ELR (cell line): ENCODE measurements around the gene ELOVL6.
"Not testable (repeated sequence)": the region's sequence is repeated elsewhere in the genome, so short reads cannot be mapped to it uniquely, and the experiment has no call there.

ENCODE experiments used
- DNase-seq: peaks from one replicate; pipeline ENCODE4 v3.0.0-alpha.2; 2015; ENCODE audit warnings: low read depth

ELOVL6 gene

DNA sequence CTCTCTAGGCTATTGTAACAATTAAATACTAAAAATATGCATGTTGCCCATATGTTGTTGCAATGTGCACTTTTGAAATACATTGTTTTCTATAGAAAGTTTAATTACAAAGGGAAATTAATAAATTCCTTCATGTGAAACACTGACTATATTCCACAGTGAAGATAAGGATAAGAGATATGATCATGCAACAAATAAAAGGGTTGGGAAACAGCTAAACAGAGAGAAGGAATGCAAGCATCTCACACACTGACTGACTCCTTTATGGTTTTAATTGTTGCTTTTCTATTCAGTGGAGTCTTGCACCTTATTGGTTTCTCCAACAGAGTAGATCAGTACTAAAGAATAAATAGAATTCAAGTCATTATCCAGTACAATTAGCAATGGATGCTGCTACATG is 37.8 kb downstream of the ELOVL6 start:
- DNase-seq: no peak

DNA sequence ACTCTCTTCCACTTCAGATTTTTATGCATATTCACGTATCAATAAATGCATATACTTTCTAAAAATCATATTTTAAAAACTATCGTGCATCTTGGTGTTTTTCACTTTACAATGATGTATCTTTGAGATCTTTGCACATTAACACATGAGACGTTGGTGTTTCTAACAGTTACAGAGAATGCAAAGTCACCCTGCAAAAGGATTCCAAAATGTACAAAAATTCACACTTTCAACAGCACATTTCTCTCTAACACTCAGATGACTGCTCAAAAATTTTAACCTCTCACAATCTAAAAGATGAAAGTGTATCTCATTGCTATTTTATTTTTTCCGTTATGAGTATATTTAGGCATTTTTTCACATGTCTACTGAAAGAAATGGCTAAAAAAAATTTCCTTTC is 38.9 kb downstream of the ELOVL6 start:
- DNase-seq: no peak

DNA sequence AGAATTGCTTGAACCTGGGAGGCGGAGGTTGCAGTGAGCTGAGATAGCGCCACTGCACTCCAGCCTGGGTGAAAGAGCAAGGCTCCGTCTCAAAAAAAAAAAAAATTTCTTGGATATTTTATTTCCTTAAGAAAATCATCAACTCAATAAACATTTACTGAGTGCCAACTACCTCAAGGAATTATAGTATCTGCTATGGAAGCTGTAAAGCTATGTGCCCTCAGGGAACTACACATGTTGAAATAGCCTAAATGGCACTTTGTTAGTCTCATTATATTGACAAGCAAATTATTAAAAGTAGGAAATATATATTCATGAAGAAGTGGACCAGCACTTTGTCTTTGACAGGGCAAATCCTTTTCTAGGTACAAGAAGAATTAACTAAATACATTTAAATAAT is 40.8 kb downstream of the ELOVL6 start:
- no peak for DNase-seq

DNA sequence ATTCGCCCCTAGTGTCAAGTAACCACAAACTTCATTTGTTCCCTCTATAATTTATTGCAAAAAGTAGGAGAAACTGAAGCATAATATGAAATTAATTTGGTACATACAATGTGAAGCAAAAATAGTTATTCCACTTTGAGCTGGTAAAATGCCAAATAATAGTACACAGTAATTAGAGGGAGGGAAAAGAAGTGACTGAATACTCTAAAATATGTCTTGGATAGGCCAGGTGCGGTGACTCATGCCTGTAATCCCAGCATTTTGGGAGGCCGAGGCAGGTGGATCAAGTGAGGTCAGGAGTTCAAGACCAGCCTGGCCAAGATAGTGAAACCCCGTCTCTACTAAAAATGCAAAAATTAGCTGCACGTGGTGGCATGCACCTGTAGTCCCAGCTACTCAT is 41.2 kb downstream of the ELOVL6 start:
- not testable (repeated sequence) for DNase-seq

DNA sequence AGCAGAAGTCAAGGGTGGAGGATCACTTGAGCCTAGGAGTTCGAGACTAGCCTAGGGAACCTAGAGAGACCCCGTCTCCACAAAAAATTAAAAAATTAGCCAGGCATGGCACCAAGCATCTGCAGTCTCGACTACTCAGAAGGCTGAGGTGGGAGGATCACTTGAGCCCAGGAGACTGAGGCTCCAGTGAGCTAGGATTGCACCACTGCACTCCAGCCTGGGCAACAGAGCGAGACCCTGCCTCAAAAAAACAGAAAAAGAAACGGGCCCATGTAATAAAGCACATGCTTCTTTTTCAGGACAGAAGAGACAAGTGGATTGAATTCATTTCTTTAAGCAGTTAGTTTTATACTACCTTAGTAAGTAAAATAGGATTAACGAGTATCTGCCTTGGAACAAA is 42.0 kb downstream of the ELOVL6 start:
- DNase-seq: no peak

GRCh38 chr4:110155654-110156053 is 42.8 kb downstream of the ELOVL6 start:
- no peak for DNase-seq

GRCh38 chr4:110154582-110154981 is 43.8 kb downstream of the ELOVL6 start:
- DNase-seq: no peak

DNA sequence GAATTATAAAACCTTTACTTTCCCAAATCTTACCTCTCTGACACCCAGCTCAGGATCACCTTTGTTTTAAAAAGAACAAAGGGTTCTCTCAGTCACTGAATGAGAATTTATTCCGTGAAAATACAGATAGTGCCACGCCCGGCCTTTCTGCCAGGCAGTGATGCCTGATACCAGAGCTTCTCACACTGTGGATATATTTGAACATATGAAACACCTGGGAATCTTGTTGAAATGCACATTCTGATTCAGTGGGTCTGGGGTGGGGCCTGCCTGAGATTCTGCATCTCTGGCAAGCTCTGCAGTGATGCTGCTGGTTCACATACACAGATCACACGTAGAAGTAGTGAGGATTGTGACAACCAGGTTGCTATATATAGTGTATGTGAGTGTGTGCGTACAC is 46.0 kb downstream of the ELOVL6 start:
- no peak for DNase-seq

DNA sequence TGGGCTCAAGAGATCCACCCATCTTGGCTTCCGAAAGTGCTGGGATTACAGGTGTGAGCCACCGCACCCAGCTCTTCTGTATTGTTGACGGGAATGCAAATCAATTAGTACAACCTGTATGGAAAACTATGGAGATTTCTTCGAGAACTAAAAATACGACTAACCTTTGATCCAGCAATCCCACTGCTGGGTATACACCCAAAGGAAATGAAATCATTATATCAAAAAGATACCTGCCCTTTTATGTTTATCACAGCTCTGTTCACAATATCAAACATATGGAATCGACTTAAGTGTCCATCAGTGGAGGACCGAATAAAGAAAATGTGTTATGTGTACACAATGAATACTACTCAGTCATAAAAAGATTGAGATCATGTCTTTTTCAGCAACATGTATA is 49.3 kb downstream of the ELOVL6 start:
- DNase-seq: no peak

DNA sequence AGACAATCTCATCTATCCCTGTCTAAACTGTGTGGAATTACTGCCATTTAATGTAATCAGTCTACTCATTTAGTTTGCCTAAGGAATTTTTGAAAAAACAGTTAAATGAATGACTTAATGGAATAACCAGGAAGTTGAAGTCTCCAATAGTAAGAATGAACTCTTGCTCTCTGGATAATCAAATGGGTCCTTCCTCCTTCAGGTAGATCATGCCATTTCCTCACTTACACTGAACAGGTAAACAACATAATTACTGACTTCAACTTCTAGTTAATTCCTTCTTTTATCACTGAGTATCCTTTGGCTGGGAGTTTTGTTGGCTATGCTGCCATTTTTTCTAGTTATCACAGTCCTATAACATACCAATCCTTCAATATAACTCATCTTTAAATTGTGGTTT is 56.0 kb downstream of the ELOVL6 start:
- no peak for DNase-seq

DNA sequence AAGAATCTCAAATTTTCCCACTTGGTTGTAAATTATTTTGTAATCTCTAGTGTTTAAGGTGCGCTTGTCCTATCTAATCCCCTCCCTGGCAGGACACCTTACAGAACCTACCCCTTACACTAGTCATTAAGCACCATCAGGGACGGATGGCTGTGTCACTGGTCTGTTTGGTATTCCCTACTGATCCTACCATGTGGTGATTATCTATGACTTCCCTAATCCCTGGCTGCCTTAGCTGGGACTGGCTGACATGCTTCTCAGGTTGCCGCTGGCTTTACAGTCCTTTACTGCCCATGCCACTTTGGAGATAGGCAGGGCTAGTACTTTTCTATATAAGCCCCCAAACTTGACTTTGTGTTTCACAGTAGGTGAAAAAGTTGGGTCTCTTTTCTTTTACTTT is 58.6 kb downstream of the ELOVL6 start:
- DNase-seq: no peak

GRCh38 chr4:110139111-110139510 is 59.3 kb downstream of the ELOVL6 start:
- no peak for DNase-seq

GRCh38 chr4:110138551-110138950 is 59.9 kb downstream of the ELOVL6 start:
- no peak for DNase-seq

DNA sequence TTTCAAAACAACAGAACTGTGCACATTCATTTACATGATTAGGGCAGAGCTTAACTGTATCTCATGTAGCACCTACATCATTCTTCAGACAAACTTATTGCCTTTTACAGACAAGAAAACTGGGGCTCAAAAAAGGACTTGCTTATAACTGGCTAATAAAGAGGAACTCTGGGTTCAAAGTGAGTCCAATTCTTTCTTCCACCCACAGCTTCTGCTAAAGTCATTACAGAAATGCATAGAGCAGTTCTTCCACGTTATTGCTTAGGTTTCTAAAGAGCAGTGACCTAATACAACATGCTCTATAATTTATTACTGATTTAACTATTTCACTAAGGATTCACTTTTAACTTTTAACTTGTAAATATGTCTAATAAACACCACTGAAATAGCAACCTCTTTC is 60.6 kb downstream of the ELOVL6 start:
- DNase-seq: no peak

DNA sequence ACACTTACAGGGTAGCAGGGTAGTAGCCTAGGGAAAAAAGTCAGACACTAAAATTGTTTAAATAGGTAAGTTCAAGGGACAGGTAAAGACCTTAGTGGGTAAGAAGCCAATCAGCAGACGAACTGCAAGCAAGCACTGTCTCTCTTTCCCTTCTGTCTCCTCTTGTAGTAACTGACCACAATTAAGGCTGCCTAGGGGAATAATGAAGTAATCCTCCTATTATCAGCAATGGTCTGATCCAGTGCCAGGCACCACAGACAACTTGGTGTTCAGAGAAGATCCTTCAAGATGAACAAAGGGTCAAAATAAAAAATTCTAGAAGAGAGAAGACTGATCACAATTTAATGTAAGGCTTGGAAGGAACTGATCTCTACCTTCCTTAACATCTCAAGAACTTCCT is 62.9 kb downstream of the ELOVL6 start:
- no peak for DNase-seq

GRCh38 chr4:110135076-110135475 is 63.3 kb downstream of the ELOVL6 start:
- no peak for DNase-seq

DNA sequence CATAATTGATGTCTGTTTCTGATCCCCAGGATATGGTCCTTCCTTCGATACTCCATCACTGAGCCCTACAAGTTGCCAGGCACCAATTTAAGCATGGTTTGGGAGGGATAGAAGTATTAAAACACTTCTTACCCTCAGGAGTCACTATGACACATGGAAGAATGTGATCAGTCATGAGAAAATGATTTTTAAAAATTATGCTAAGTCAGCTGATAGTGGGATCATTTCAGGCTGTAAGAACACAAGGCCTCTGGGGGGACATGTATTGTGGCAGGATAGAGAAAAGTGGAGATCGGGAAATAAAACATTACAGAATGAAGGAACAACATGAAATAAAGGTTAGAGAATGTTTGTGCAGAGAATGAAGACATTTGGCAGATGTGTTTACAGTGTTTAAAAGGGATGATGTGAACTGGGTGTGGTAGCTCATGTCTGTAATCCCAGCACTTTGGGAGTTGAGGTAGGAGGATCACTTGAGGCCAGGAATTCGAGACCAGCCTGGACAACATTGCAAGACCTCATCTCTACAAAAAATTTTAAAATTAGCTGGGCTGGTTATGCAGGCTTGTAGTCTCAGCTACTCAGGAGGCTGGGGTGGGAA is 64.0 kb downstream of the ELOVL6 start:
- no peak for DNase-seq

DNA sequence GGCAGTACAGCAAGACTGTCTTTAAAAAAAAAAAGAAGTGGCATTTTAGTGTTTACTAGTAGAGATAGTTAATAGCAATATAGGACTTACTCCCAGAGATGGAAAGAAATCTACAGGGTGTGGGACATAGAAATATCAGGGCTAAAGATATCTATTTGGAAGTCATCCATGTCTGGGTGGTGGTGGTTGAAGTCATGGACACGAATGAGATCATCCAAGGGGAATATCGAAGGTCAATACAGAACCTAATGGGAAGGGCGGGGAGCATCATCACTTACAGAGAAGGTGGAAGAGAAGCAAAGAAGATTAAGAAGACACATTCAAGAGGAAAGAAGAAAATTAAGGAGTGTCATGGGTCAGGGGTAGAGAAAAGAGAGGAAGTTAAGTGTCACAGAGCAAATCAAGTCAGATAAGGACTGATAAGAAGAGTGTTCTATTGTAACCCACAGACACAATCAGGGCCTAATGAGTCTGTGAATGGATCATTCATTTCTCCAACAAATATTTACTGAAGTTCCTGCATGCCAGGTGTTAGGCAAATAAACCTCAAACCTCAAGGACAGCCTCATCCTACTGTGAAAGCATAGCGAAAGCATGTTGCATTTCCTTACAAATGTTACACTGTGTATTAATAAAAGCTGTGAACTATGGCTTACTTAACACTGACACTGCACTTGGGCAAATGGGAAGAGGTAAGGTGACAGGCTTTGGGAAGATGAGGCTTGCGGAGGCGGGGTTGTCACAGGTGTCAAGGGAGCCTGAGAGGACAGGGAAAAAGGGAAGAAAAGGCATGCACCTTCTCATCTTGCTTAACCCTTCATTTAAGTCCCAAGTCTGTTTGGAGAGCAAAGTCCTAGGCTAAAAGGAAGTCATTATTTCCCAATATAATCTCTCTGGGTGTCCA is 65.3 kb downstream of the ELOVL6 start:
- DNase-seq: no peak

DNA sequence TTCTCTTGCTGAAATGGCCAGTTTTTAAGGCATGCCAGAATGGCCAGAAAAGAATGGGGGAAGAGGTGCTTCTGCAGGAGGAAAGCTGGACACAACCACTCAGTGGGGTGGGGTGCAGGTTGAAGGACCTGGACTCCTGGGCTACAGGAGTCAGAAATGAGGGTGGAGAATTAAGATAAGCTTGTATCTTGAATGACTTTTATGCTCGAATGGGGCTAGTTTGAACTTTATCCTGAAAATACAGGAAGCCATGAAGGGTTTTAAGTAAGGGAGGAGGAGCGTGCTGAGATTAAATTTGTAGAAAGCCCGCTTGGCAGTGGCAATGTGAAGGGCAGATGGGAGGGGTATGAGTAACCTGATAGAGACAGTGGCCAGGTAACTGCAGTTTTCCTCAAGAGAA is 66.5 kb downstream of the ELOVL6 start:
- no peak for DNase-seq

GRCh38 chr4:110130576-110131358 is 67.6 kb downstream of the ELOVL6 start:
- DNase-seq: no peak

- DNase-seq: no peak
These were observed 68.9 kb downstream of the ELOVL6 start for GRCh38 chr4:110129544-110129943.

DNA sequence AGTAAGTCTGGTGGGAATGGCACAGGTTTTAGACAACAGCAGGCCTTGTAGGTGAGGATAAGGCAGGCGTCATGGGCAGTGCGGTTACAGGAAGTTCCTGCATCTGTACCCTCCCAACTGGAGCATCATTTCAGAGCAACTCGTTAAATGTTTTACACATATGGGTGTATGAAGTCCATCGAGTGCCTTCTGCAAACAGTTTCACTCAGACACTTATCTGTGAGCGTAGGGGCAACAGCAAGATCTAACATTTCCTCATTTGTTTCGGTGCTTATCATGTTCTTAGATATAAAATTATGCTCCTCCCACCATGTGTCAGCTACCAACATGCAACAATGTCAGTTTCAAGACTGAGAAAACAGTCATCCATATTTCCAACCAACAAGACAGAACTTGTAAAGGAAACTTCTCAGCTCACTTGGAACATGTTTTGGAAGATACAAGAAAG is 69.9 kb downstream of the ELOVL6 start:
- DNase-seq: no peak

DNA sequence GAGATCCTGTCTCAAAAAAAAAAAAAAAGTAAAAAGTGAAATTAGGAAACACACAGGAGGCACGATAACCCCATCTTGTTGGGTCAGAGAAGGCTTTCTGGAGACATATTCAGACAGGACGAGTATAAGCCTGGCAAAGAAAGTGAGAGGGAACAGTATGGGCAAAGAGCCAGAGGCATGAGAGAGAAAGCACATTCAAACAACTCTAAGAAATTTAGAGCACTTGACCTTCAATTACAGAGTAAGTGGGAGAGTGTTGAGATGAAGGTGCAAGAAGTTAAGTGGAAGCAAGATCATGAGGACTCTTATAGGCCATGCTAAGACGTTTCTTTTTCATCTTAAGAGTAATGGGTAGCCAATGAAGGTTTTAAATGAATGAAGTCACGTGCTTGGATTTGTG is 70.4 kb downstream of the ELOVL6 start:
- DNase-seq: no peak
